Measurements from ENCODE around the gene HOXC6. TPM values are rescaled to one million over a fixed set of nuclear protein-coding genes. Genes with fewer than 3 reads are reported as not detected.

HOXC6 gene
- total and polyA plus RNA-seq, 2 of the 8 experiments (the other 6 are each of a cell fraction or from before 2014, with no cell fraction given), result not detected

DNA sequence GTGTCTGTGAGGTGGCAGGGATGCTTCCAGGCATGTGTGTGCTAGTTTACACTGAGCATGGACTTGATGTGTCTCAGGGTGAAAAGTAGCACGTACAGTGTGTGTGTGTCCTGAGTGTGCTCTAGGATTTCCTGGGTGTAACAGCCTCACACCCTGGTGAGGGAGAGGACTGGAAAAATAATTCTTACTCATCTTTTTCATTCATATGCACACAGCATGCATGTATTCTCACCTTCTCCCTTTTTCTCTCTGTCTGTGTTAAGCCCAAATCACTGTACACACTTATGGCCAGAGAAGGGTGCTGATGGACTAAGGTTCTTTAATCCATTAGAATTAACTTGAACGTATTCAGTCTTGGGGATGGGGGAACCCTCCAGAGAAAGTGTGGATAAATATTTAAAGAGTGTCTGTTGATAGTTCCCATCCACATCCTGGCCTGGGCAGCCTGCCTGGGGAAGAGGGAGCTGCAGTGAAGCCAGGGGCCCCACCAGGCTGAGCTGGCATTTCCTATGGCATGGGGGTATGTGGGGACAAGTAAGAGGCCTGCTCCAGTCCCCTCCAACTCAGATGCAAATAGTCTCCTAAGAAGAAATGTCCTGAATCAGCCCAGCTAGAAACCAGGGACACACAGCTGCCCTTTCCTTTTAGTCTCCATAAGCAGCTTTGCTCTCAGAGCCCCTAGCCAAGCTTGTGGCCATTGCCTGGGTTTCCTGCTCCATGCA is 20.5 kb upstream of the HOXC6 start:
- Histone ChIP-seq H3K14ac (ENCODE audit: insufficient read length) (no peak overlapping the region), H2BK15ac (ENCODE audit: low read length) (no peak overlapping the region), H3K4me2 (ENCODE audit: insufficient read depth in 1 of 2, low read depth in 2 of 2, low read length in 2 of 2) (no peak overlapping the region), H3K36me3 (ENCODE audit: control insufficient read depth in 2 of 4, insufficient read depth in 4 of 4, low read length in 3 of 4) (no peaks in the 10 kb centered on the region), H3K9ac (replicated peaks in 1 of 4; ENCODE audit: extremely low read depth in 1 of 4, low read depth in 3 of 4, low read length in 3 of 4) (no peak overlapping the region), H3K23ac (ENCODE audit: insufficient read length) (no peak overlapping the region), H2BK5ac (ENCODE audit: low read depth, low read length) (no peak overlapping the region), H2BK12ac (ENCODE audit: low read depth, low read length) (no peak overlapping the region), H3K56ac (replicated peaks; ENCODE audit: insufficient read length, low read depth, low read length) (no peak overlapping the region), H3K23me2 (ENCODE audit: low read depth, low read length) (no peaks in the 10 kb centered on the region), H3K18ac (ENCODE audit: extremely low read depth, low read length) (no peak overlapping the region), H2AK5ac (ENCODE audit: low read depth, low read length) (no peak overlapping the region; the same call in 1 of the 2 replicates), H4K20me1 (replicated peaks in 1 of 2; ENCODE audit: control insufficient read depth in 1 of 2, insufficient read depth in 2 of 2, low read length in 2 of 2) (peaks cover 0 to 36% of the 10 kb centered on the region in 2 experiments), H3K4ac (replicated peaks; ENCODE audit: insufficient read length, low read depth, low read length) (no peak overlapping the region), H3K27ac (ENCODE audit: low read depth, low read length) (no peak overlapping the region), H3K79me1 (ENCODE audit: low read depth, low read length) (no peaks in the 10 kb centered on the region), H4K91ac (replicated peaks; ENCODE audit: insufficient read length, low read length) (no peak overlapping the region), H2BK20ac (ENCODE audit: low read length) (no peak overlapping the region), H4K5ac (ENCODE audit: insufficient read length, low read depth, low read length) (no peak overlapping the region), H2BK120ac (replicated peaks; ENCODE audit: low read depth, low read length) (no peak overlapping the region), H3K4me3 (ENCODE audit: extremely low read depth in 1 of 4, insufficient read depth in 2 of 4, low read depth in 3 of 4, low read length in 4 of 4) (no peak overlapping the region), H3K27me3 (replicated peaks in 1 of 4; ENCODE audit: control insufficient read depth in 3 of 4, extremely low read depth in 1 of 4, insufficient read depth in 3 of 4, low read length in 3 of 4) (peaks cover 96 to 100% (median 98%) of the 10 kb centered on the region in 4 experiments), H4K8ac (ENCODE audit: extremely low read depth, insufficient read depth, low read length) (no peak overlapping the region), H3K9me3 (ENCODE audit: insufficient read depth in 2 of 2, low read depth in 1 of 2, low read length in 1 of 2) (no peaks in the 10 kb centered on the region), H2AFZ (ENCODE audit: low read length) (no peak overlapping the region), H3K79me2 (ENCODE audit: control insufficient read depth in 1 of 2, insufficient read depth in 2 of 2, low read length in 2 of 2) (no peaks in the 10 kb centered on the region), H3K4me1 (replicated peaks in 1 of 4; ENCODE audit: control insufficient read depth in 3 of 4, insufficient read depth in 4 of 4, low read length in 3 of 4) (peaks cover 0 to 4% (median 0%) of the 10 kb centered on the region in 4 experiments; a peak in 2 of 7 replicates)
- ChIA-PET POLR2A (ENCODE audit: partially characterized antibody) (interaction anchor here (0.8 to 1.4 kb wide), 2 partner anchors 17 to 22 kb away, joined by 3 read pairs; no protein-coding TSS in a partner anchor), CTCF (ENCODE audit: partially characterized antibody) (interaction anchor here (0.6 to 11.3 kb wide), 15 partner anchors 9 to 207 kb away, joined by 3 to 172 read pairs (median 24); partner anchors contain the start of genes HOXC10, HOXC5, HOXC6 and SMUG1)
- FAIRE-seq (no peak), DNase-seq (ENCODE audit: low read depth in 1 of 2, low spot score in 2 of 2) (no peak)
- TF ChIP-seq KDM5A (IDR thresholded peaks at IDR 0.05; ENCODE audit: low read length) (no peak), PHF8 (conservative IDR thresholded peaks at IDR 0.05; ENCODE audit: low read depth, low read length) (no peak), CBX8 (IDR thresholded peaks at IDR 0.05; ENCODE audit: borderline replicate concordance, low read depth, low read length) (peak; percentile 70; the same call in 1 of the 2 replicates), TCF12 (IDR thresholded peaks at IDR 0.05; ENCODE audit: low read depth, low read length) (no peak), SUZ12 (IDR thresholded peaks at IDR 0.05; ENCODE audit: low read length) (peak; percentile 69; the same call in 1 of the 2 replicates), EZH2 (IDR thresholded peaks at IDR 0.05; ENCODE audit: low read depth, low read length, severe bottlenecking) (peak; percentile 75), E2F6 (IDR thresholded peaks at IDR 0.05) (no peak)
- WGBS, 2 experiments (ENCODE audit: extremely low coverage in 1 of 2, insufficient coverage in 1 of 2, insufficient read length in 1 of 2, insufficient replicate concordance in 2 of 2, low coverage in 1 of 2, low lambda C conversion rate in 2 of 2, missing lambda C conversion rate in 1 of 2), result 44% methylated on average over 2 of the region's 2 CpGs; no CpG with 5 or more reads in 1 of the 2 experiments

Measured in H1 (cell line).